Left lung (tissue), 10 donors: ENCODE data around the gene BDKRB2. TPM values are rescaled to one million over a fixed set of nuclear protein-coding genes. Genes with fewer than 3 reads are reported as not detected.
A peak's percentile ranks its signal among the peaks of the same experiment; 100 is the strongest.

Experiments used
- ATAC-seq: fragments of 200-7000 bp; cut with Tn5 transposase; one replicate; pipeline ENCODE4 v1.9.1; 2020; ENCODE audit warnings: moderate library complexity
- DNase-seq, 4 donors: peaks; one replicate each; pipeline ENCODE4 v3.0.0-alpha.2; 2013 to 2020
- H3K27ac ChIP-seq, 2 donors: fragments of 200-600 bp; sonication (generic) in 1 of 2; one replicate each; pipeline versions ENCODE4 v1.5.0 to v1.8.0; 2020 to 2021
- H3K27me3 ChIP-seq, 2 donors: fragments of 200-600 bp; sonication (generic) in 1 of 2; one replicate each; pipeline versions ENCODE4 v1.5.0 to v1.8.0; 2020 to 2021
- H3K36me3 ChIP-seq, 2 donors: fragments of 200-600 bp; sonication (generic) in 1 of 2; one replicate each; pipeline versions ENCODE4 v1.5.0 to v1.8.0; 2020 to 2021
- H3K4me1 ChIP-seq, 2 donors: fragments of 200-600 bp; one replicate each; pipeline ENCODE4 v1.8.0; 2021
- H3K4me3 ChIP-seq, 2 donors: fragments of 200-600 bp; sonication (generic) in 1 of 2; one replicate each; pipeline versions ENCODE4 v1.5.0 to v1.8.0; 2020 to 2021; ENCODE audit warnings: mild to moderate bottlenecking in 1 of 2
- H3K9me3 ChIP-seq, 2 donors: fragments of 200-600 bp; sonication (generic) in 1 of 2; one replicate each; pipeline versions ENCODE4 v1.5.0 to v1.8.0; 2020 to 2021
- intact Hi-C, 2 donors: fragments of 100-400 bp; cut with DNase I; formaldehyde crosslinking; loops; one replicate each; pipeline versions ENCODE4 v1.11.2 to v1.14.2; 2022
- polyA plus RNA-seq, 6 donors: library from polyadenylated mRNA; unstranded; fragments of 120-200 nt; gene quantifications; one replicate each; pipeline ENCODE4 v1.2.1, GENCODE V29; 2013; ENCODE audit not compliant: insufficient read length in 6 of 6
- total RNA-seq, 2 donors: library from RNA; stranded (reverse); fragmentation: NEBNext Ultra II Directional; extraction: Animal tissue kit (Norgen Biotek cat#: 25700); gene quantifications; one replicate each; pipeline ENCODE4 v1.2.1, GENCODE V29; 2021
- TF ChIP-seq, protein P1 (sequence below), 2 donors: fragments of 200-600 bp; sonication (generic) in 1 of 2; IDR thresholded peaks; one replicate each; pipeline versions ENCODE4 v1.5.0 to v1.8.0; 2021; ENCODE audit warnings: antibody characterized with exemption in 2 of 2
- donor health status: DM: no; HTN: yes; CAD: no.
- donor health status: DM: no; HTN: no; CAD: no.

Gene BDKRB2
- total and polyA plus RNA-seq, 8 donors: 0.80 to 1.9 (median 1.2) TPM

DNA sequence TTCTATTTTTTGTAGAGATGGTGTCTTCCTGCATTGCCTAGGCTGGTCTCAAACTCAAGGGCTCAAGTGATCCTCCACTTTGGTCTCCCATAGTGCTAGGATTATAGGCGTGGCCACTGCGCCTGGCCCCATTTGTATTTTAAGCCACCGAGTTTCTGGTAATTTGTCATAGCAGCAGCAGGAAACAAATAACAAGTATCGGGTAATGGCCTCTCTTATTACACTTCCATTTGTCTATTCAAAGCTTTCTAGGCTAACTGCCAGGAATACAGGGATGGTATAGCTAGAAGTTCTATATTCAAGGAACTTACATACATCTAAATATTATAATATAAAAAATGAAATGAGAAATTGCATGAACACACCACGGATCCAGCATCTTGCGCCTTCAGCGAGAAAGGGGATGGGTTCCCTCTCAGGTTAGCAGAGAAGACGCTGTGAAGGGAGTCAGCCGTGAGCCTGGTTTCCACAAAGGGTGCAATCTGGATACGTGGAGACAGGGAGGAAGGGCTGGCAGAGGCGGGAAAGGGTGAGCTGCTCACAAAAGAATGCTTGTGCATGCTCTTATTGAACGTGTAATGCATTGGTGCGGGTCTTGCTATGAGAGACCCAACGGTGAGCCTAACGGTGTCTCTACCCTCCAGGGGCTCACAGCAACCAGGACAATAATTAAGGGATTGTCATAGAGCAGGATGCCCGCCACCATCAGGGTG is 60.9 kb downstream of the BDKRB2 start:
- no peaks in the 10 kb centered on the region for H3K36me3 ChIP-seq
- no peak overlapping the region for H3K27ac ChIP-seq
- no peaks in the 10 kb centered on the region for H3K4me1 ChIP-seq
- intact Hi-C loops: no loop called here
- ATAC-seq: no peak
- H3K27me3 ChIP-seq: no peaks in the 10 kb centered on the region
- no peaks in the 10 kb centered on the region for H3K9me3 ChIP-seq
- TF ChIP-seq, protein P1, sequence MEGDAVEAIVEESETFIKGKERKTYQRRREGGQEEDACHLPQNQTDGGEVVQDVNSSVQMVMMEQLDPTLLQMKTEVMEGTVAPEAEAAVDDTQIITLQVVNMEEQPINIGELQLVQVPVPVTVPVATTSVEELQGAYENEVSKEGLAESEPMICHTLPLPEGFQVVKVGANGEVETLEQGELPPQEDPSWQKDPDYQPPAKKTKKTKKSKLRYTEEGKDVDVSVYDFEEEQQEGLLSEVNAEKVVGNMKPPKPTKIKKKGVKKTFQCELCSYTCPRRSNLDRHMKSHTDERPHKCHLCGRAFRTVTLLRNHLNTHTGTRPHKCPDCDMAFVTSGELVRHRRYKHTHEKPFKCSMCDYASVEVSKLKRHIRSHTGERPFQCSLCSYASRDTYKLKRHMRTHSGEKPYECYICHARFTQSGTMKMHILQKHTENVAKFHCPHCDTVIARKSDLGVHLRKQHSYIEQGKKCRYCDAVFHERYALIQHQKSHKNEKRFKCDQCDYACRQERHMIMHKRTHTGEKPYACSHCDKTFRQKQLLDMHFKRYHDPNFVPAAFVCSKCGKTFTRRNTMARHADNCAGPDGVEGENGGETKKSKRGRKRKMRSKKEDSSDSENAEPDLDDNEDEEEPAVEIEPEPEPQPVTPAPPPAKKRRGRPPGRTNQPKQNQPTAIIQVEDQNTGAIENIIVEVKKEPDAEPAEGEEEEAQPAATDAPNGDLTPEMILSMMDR (IDR thresholded peaks at IDR 0.05): no peak
- no peak for DNase-seq
- no peak overlapping the region for H3K4me3 ChIP-seq

DNA sequence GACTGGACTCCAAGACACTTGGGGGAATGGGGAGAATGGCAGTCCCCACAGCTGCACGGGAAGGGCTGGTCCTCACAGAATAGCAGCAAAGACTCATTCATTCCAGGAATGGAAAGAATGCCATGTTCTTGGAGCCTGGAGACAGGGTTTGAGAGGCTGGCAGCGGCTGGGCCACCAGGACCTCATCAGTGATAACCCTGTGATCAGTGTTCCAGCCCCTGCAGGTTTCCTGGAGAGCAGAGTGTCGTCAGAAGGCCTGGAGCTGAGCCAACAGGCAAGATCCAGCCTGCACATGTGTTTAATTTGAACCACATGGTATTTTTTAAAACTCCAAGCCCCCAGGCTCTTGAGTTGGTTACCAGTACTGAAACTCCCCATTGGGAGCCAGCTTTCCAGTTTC is 62.7 kb downstream of the BDKRB2 start:
- Histone ChIP-seq H3K27me3 (no peaks in the 10 kb centered on the region), H3K4me3 (no peak overlapping the region), H3K4me1 (no peaks in the 10 kb centered on the region), H3K27ac (no peak overlapping the region), H3K36me3 (no peaks in the 10 kb centered on the region), H3K9me3 (peaks cover 0 to 7% of the 10 kb centered on the region in 2 donors)
- intact Hi-C loops: no loop called here
- TF ChIP-seq, protein P1 (IDR thresholded peaks at IDR 0.05): no peak
- no peak for DNase-seq
- no peak for ATAC-seq

DNA sequence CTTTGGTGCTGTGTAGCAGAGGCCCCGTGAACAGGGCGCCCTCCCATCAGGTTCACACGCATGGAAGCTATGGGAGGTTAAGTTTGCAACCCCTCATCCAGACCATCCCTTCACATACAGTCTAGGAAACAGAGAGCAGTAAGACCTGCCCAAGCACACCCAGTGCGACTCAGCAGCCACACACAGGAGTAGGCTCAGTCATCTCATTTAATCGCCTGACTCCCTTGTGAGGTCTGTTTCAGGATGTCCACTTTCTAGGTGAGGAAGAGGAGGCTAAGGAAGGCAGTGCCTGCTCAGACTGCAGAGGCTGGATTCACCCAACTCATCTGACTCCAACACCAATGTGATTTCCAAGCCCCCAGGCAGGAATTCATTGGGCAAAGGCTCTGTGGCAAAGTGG is 63.3 kb downstream of the BDKRB2 start:
- H3K4me3 ChIP-seq: no peak overlapping the region
- ATAC-seq (no peak), DNase-seq (no peak)
- H3K27ac ChIP-seq: no peak overlapping the region
- intact Hi-C loops: no loop called here
- TF ChIP-seq, protein P1 (IDR thresholded peaks at IDR 0.05): no peak
- no peaks in the 10 kb centered on the region for H3K36me3 ChIP-seq
- no peaks in the 10 kb centered on the region for H3K4me1 ChIP-seq
- peaks cover 0 to 7% of the 10 kb centered on the region in 2 donors for H3K9me3 ChIP-seq
- H3K27me3 ChIP-seq: no peaks in the 10 kb centered on the region

DNA sequence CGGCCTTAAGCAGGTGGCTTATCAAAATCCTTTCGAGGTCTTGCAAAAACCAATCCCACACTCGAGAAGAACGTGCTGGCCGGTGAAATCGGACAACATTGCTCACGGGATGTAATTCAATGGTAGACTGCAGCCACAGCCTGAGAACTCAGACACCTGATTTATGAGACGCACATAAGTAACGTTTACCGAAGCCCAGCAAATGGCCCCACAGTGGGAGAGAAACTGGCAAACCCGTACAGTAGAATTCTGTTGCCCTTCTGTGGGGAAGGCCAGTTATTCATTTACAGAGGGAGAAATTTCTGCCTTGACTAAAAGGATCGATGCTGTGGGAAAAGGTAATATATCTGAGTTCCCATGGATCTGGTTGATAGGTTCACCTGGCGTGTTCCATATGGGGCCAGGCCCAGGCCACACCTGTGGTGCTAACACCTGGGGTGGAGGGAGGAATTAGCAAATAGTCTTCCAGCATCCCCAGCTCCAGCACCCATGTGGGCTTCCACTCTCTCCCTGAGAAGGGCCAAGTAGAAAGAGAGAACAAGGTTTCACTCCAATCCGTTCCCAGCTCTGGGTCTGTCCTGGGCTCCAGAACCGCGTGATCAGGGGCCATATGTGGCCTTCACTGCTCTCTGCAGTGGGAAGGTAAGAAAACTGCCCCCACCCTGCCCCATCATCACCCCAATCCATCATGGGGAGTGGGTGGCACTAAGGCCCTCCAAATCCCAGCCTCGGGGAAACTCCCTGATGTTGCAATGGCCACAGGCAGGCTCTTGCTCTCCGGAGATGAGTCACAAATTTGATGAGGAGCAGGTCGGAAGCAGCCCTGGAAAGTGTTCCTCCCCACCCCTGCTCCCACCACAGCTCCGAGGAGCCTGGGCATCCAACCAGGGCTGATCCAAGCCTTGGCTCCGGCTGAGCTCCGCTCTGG is 64.1 kb downstream of the BDKRB2 start:
- Histone ChIP-seq H3K27ac (no peak overlapping the region), H3K4me1 (no peaks in the 10 kb centered on the region), H3K36me3 (no peaks in the 10 kb centered on the region), H3K27me3 (no peaks in the 10 kb centered on the region), H3K4me3 (no peak overlapping the region), H3K9me3 (peaks cover 0 to 7% of the 10 kb centered on the region in 2 donors)
- intact Hi-C loops: no loop called here
- peak in 1 of 4 donors; percentile 46 for DNase-seq
- ATAC-seq: peak; percentile 70
- TF ChIP-seq, protein P1 (IDR thresholded peaks at IDR 0.05): no peak

DNA sequence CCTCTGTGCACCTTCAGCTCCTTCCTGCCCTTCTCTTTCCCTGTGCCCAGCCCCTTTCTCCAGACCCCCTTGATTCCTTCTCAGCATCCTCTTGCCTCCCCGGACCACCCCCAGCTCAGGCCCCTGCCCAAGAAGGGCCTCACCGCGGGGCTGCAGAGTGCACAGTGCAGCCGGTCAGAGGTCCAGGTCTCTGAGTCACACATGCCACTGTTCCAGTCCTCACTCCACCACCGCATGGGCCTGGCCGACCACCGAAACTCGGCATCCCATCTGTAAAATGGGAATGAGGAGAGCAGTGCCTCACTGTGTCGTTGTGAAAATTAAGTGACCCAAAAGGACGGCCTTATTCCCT is 64.7 kb downstream of the BDKRB2 start:
- H3K4me3 ChIP-seq: no peak overlapping the region
- no peak overlapping the region for H3K27ac ChIP-seq
- intact Hi-C loops: no loop called here
- no peaks in the 10 kb centered on the region for H3K36me3 ChIP-seq
- TF ChIP-seq, protein P1 (IDR thresholded peaks at IDR 0.05): no peak
- no peaks in the 10 kb centered on the region for H3K4me1 ChIP-seq
- peaks cover 0 to 7% of the 10 kb centered on the region in 2 donors for H3K9me3 ChIP-seq
- ATAC-seq: peak; percentile 17
- no peak for DNase-seq
- no peaks in the 10 kb centered on the region for H3K27me3 ChIP-seq
